ENCODE data around the gene ATG9B.

GRCh38 chr7:151056666-151057505, 32.6 kb upstream of the ATG9B start:
- TF ChIP-seq CTCF (conservative IDR thresholded peaks at IDR 0.05 in 1 of 2, IDR thresholded peaks at IDR 0.05 in 1 of 2; ENCODE audit: low read depth in 1 of 2, low read length in 2 of 2) = no peak
- no peak for TF ChIP-seq EZH2 (IDR thresholded peaks at IDR 0.05; ENCODE audit: low read length, missing control alignments)

Data from fibroblast of lung (primary cell).